NCI-H345 (cell line): ENCODE measurements around the gene BRSK2.

Experiments
- DNase-seq: peaks from one replicate; lab custom pipeline; 2025; lab: John Stamatoyannopoulos, UW

The BRSK2 gene

GRCh38 chr11:1482581-1483444, 93.1 kb downstream of the BRSK2 start:
- no peak for DNase-seq

DNA sequence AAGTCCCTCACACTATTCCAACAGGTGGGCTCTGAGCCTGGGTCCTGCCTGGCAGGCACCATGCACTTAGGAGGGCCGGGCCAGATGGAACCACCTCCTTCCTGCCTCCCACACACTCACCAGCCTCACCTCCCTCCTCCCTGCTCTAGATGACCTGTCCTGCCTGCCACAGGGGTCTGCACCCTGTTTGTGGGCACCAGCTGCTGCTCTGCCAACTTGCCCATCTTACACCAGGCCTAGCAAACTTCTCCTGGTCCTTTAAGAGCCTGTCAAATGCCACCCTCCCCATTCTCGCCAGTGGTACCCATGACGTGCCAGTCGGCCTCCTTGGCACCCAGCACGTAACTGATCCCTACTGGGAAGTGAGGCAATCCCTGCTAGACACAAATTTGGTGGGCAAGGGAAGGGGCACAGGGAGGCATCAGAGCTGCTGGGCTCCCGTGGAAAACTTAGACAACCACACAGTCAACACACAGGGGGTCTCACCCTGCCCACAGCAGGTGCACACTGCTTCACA, 93.8 kb downstream of the BRSK2 start:
- no peak for DNase-seq

- no peak for DNase-seq
Observed at GRCh38 chr11:1484061-1484671, 94.4 kb downstream of the BRSK2 start.

- DNase-seq = no peak
Observed at GRCh38 chr11:1484695-1485503, 95.2 kb downstream of the BRSK2 start.

GRCh38 chr11:1485504-1485885, 95.8 kb downstream of the BRSK2 start:
- no peak for DNase-seq

DNA sequence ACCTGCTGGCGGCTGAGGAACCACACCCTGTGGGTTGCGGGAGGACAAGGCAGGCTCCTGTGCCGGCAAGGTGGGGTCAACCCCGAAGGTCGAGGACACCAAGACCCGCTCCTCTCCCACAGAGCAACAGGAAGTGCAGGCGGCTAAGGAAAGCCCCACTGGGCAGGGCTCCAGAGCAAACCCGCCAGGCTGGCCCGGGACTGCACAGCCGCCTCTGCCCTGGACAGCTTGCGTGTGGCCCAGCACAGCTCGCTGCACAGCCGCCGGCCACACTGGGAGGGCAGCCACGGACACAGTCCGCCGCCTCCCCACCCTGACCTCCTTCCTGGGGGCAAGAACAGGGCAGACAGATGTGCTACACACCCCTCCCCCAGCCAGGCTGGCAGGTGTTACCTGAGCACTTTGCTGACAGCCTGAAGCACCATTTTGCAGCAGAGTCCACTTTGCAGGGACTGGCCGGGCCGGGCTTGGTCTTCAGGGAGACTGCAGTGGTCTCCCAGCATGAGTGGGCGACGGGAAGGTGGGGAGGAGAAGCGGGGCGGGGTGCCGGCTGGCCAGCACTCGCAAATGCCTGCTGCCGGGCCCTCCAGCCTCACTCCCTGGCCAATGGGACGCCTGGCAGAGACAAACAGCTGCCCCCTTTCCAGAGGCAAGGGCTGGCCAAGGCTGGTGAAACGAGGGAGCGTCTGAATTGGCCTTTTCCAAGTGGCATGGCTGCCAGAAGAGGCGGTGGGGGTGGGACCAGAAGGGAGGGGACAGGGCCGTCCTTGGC, 96.5 kb downstream of the BRSK2 start, which contains the start of gene MOB2:
TSS of gene MOB2 (minus strand) at position 726 of the 772 bp plus-strand sequence. CDS start at position 503, 223 bp downstream.
- no peak for DNase-seq

DNA sequence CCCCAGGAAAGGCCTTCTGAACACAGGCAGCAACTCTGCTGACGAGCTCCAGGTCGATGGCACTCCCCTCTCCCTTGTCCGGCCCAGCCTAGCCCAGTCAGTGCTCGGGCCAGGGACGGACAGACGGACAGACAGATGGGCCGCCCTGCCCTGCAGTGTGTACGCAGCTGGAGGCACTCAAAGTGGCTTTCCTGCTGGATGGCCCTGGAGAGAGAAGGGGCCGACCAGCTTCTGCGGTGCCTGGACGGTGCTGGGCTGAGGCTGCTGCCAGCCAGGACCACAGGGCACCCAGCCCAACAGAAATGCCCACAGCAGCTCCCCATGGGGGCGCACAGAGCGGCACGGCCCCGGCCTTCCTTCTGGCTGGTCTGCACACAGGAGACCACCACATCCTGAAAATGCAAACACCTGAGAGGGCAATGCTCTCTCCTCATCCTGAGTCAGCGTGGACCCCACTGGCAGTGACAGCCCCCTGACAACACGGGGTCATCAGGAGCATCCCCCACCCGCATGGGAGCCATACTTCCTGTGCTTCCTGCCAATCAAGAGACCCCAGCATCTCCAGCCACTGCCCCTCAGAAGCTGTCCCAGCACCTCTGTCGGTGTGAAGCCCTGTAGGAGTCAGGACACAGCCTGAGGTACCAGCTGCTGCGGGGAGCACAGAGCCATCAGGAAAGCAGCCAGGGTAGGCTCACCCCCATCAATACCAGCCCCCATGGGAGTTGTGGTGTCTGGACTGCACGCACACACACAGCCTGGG, 97.5 kb downstream of the BRSK2 start:
- DNase-seq = no peak

DNA sequence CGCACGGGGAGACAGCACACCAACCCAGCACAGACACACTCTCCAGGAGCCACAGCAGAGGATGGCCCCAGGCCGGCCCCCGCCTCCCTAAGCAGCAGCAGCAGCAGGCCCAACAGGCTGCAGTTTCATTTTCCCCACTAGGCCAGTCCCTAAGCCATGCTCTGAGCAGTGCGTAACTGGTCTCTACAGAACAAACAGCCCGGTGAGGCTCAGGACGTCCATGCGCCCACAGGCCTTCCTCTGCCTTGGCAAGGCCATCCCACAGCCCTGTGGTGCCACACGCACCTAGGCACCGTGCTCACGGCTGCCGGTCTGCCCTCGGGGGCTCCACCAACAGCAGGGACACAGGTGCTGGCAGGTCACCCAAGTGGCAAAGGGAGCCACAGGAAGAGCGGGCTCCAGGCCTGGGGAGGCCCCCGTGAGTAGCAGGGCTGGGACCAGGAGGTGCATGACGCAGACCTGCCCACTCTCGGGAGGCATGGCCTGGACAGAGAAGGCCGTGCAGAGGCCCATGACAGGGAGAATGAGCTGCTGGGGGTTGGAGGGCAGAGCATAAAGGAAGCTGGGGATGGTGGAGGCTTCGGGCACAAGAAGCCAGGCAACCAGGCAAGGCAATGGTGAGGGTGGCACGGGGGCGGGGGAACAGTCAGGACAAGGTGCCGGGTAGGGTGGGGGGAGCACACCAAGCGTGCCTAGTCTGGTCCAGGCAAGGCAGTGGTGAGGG, 98.3 kb downstream of the BRSK2 start:
- no peak for DNase-seq

DNA sequence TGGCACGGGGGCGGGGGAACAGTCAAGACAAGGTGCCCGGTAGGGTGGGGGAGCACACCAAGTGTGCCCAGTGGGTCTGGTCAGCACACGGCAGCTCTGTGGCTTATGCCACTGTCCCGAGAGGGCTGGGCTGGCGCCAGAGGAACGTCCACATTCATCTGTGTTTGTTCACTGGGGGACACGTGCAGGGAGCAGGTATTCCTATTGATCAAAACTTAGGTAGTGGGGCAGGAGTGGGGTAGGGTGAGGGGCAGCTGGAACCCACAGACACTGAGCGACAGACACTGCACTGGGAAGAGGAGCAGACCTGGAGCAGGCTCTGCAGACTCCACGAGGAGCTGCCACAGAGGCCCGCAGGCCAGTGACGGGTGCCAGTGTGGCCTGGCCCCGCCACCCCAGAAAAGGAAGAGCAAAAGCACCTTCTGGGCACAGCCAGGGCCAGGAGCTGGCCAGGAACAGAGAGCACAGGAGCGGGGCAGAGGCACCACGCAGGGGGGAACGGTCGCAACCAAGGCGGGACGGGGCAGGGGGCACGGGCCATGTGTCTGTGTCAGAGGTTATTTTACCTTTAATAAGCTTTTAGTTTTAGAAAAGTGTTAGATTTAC, 98.9 kb downstream of the BRSK2 start:
- DNase-seq = no peak

- DNase-seq = no peak
Observed at GRCh38 chr11:1490651-1491050, 100.9 kb downstream of the BRSK2 start.

DNA sequence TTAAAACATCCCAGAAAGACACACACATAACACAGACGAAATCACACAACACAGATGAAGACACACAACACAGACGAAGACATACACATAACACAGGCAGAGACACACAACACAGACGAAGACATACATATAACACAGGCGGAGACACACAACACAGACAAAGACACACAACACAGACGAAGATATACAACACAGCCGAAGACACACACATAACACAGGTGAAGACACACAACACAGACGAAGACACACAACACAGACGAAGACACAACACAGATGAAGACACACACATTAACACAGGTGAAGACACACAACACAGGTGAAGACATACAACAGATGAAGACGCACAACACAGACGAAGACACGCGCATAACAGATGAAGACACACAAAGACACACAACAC, 101.6 kb downstream of the BRSK2 start:
- no peak for DNase-seq

DNA sequence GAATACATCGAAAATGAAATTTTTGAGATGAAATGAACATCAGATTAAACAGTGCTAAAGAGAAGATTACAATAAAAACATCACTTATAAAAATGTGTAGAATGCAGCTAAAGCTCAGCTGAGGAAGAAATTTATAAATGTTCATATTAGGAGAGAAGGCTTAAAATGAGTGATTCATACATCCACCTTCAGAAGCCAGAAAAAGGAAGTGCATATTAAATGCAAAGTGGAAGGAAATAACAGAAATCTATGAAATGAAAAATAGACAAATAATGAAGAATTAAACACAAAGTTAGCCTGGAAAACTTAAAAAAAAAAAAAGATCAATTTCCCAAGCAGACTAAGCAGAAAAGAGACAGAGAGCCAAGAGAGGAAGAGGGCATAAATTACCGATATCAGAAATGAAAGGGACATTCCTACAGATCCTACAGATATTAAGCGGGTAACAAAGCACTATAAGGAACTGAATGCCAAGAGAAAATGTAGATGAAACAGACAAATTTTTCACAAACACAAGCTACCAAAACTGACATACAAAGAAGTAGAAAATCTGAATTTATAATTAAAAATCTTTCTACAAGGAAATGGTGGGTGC, 104.0 kb downstream of the BRSK2 start:
- no peak for DNase-seq

- DNase-seq = no peak
Observed at GRCh38 chr11:1494650-1495049, 104.9 kb downstream of the BRSK2 start.

DNA sequence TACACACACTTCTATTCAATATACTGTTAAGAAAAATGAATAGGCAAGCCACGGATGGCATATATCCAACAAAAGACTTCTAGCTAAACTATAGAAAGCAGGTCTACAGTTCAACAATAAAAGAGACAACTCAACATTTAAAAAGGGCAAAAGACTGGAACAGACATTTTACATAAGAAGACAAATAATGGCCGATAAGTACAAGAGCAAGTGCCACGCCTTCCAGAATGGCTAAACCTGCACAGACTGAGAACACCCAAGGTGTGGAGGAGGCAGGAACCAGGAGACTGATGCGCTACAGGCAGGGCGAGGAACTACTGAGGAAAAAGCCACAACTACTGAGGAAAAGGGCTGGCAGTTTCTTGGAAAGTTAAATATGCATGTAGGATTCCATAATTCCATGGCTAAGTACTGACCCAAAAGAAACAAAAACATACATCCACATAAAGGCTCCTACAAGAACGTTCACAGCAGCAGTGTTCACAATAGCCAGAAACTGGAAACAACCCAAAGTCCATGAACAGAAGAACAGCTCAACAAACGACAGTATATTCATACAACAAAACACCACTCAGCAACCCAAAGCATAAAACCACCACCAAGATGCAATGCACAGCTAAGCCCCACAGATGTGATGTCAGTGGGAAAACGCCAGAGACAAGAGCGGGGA, 106.5 kb downstream of the BRSK2 start:
- no peak for DNase-seq

GRCh38 chr11:1496761-1497095, 107.0 kb downstream of the BRSK2 start:
- no peak for DNase-seq

GRCh38 chr11:1497600-1497999, 107.9 kb downstream of the BRSK2 start:
- DNase-seq = peak; percentile 16

GRCh38 chr11:1498262-1498661, 108.5 kb downstream of the BRSK2 start:
- DNase-seq = no peak

- DNase-seq = no peak
Observed at GRCh38 chr11:1499261-1499890, 109.6 kb downstream of the BRSK2 start.
